Breast epithelium (tissue), 3 donors: ENCODE measurements around the gene PLD1.

Source experiments
- CTCF ChIP-seq, 3 donors: fragments of 450-650 bp; IDR thresholded peaks; one replicate each; pipeline ENCODE4 v1.5.1; 2016 to 2017; ENCODE audit warnings: antibody characterized with exemption in 3 of 3, mild to moderate bottlenecking in 3 of 3, moderate library complexity in 3 of 3
- POLR2A ChIP-seq: fragments of 450-650 bp; IDR thresholded peaks from one replicate; pipeline ENCODE4 v1.6.1; 2016; ENCODE audit warnings: antibody characterized with exemption, mild to moderate bottlenecking, moderate library complexity
- POLR2AphosphoS5 ChIP-seq, 3 donors: sonication (generic); formaldehyde crosslinking; IDR thresholded peaks; one replicate each; pipeline ENCODE4 v1.6.1; 2017; ENCODE audit warnings: antibody characterized with exemption in 3 of 3

GRCh38 chr3:171729452-171730334, 80.6 kb downstream of the PLD1 start:
- TF ChIP-seq POLR2A (no peak), CTCF (IDR thresholded peaks at IDR 0.05) (no peak), POLR2AphosphoS5 (IDR thresholded peaks at IDR 0.05) (no peak)
